ENCODE measurements around the gene CELA3A.
A peak's percentile ranks its signal among the peaks of the same experiment; 100 is the strongest.
"Not testable (repeated sequence)": the region's sequence is repeated elsewhere in the genome, so short reads cannot be mapped to it uniquely, and the experiment has no call there.

Gene CELA3A

DNA sequence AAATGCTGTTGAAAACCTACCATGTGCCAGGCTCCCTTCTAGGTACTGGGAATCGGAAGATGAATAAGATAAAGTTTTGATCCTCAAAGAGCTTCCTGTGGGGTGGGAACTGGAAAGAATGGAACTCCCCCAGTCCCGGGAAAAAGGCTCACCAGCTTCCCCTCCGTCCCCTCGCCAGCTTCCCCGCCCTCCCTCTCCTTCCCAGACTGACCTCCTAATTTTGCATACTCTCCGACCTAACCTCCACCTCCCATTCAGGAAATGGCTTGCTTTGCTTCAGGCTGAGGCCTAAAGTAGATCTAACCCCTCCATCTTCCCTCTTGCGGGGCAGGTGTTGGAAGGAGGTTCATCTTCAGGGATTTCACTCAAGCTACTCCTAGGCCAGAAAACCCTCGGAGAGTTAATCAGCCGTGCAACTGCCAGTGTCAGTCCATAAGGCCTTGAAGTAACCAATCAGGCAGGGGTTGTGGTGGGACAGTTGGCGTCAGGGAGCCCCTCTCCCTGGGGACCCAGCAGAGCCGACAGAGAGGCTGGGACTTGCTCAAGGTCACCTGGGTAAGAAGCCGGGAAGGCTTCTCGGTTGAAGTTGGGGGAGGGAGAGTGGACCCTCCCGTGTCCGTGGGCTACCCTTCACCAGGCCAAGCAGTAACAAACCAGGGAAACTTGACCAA lies 2.7 kb upstream of the CELA3A start:
- not testable (repeated sequence) for H3K9me3 ChIP-seq; H3K4me3 ChIP-seq (ENCODE audit: low read depth in 1 of 2, low read length in 1 of 2); H3K27me3 ChIP-seq; H3K36me3 ChIP-seq; H3K4me1 ChIP-seq (ENCODE audit: control insufficient read depth in 1 of 2, insufficient read depth in 1 of 2, low read depth in 1 of 2, low read length in 1 of 2); H3K27ac ChIP-seq

DNA sequence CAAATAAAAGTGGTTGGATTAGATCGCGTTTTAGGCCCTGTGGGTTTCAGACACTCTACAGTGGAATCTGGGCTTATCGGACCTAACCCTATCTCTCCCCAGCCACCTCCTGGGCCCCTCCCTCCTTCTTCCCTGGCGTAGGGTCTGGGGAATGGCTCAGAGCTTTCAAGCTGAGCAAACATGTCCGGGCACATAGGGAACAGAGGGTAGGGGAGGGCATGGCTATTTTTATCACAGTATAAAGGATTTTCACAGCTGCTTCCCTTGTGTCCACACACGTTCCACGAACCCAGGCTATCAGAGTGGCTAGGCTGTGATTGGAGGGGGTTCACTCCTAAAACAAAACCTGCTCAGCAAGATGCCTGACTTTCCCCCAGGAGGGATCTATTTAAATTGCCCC lies 1.8 kb upstream of the CELA3A start:
- H3K4me3 ChIP-seq (ENCODE audit: low read depth in 1 of 2, low read length in 1 of 2); H3K4me1 ChIP-seq (ENCODE audit: control insufficient read depth in 1 of 2, insufficient read depth in 1 of 2, low read depth in 1 of 2, low read length in 1 of 2); H3K9me3 ChIP-seq; H3K36me3 ChIP-seq; H3K27ac ChIP-seq; H3K27me3 ChIP-seq: not testable (repeated sequence)

DNA sequence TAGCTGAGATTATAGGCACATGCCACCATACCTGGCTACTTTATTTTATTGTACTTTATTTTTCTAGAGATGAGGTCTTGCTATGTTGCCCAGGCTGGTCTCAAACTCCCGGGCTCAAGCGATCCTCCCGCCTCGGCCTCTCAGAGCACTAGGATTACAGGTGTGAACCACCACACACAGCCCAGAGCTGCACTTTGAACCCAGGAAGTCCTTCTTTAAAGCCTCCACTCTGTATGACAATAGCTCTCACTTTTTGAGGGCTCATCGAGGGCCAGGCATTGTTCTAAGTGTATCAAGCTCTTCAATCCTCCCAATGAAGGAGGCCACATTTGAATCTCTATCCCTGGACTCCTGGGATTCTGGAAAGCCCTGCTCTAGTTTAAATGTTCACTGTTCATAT lies 1.0 kb downstream of the CELA3A start:
- H3K27ac ChIP-seq; H3K4me3 ChIP-seq (ENCODE audit: low read depth in 1 of 2, low read length in 1 of 2); H3K36me3 ChIP-seq; H3K4me1 ChIP-seq (ENCODE audit: control insufficient read depth in 1 of 2, insufficient read depth in 1 of 2, low read depth in 1 of 2, low read length in 1 of 2); H3K9me3 ChIP-seq; H3K27me3 ChIP-seq: not testable (repeated sequence)

DNA sequence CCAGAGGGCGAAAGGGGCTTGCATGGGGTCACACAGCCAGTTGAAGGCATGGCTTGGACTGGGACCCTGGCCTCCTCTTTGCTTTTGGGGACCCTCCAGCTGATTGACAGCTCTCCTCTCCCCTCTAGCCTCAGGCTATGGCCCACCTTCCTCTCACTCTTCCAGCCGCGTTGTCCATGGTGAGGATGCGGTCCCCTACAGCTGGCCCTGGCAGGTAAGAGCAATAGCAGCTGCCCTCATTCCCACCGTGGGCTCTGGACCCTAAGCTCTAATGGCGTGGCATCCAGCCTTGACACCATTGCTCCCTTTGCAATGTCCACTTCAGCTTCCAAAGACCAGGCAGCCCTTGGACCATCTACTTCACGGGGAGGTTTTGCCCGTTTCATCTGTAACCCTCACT lies 1.4 kb downstream of the CELA3A start:
- H3K27ac ChIP-seq; H3K9me3 ChIP-seq; H3K36me3 ChIP-seq; H3K4me3 ChIP-seq (ENCODE audit: low read depth in 1 of 2, low read length in 1 of 2); H3K27me3 ChIP-seq; H3K4me1 ChIP-seq (ENCODE audit: control insufficient read depth in 1 of 2, insufficient read depth in 1 of 2, low read depth in 1 of 2, low read length in 1 of 2): not testable (repeated sequence)

DNA sequence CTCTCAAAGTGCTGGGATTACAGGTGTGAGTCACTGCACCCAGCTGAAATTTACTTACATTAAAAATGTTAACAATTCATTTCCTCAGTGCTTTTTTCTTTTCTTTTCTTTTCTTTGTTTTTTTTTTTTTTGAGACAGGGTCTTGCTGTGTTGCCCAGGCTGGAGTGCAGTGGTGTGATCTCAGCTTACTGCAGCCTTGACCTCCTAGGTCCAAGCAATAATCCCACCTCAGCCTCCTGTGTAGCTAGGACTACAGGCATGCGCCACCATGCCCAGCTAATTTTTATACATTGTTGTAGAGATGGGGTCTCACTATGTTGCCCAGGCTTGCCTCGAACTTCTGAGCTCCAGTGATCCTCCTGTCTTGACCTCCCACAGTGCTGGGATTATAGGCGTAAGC lies 2.5 kb downstream of the CELA3A start:
- H3K27me3 ChIP-seq; H3K4me1 ChIP-seq (ENCODE audit: control insufficient read depth in 1 of 2, insufficient read depth in 1 of 2, low read depth in 1 of 2, low read length in 1 of 2); H3K9me3 ChIP-seq; H3K36me3 ChIP-seq; H3K4me3 ChIP-seq (ENCODE audit: low read depth in 1 of 2, low read length in 1 of 2); H3K27ac ChIP-seq: not testable (repeated sequence)

DNA sequence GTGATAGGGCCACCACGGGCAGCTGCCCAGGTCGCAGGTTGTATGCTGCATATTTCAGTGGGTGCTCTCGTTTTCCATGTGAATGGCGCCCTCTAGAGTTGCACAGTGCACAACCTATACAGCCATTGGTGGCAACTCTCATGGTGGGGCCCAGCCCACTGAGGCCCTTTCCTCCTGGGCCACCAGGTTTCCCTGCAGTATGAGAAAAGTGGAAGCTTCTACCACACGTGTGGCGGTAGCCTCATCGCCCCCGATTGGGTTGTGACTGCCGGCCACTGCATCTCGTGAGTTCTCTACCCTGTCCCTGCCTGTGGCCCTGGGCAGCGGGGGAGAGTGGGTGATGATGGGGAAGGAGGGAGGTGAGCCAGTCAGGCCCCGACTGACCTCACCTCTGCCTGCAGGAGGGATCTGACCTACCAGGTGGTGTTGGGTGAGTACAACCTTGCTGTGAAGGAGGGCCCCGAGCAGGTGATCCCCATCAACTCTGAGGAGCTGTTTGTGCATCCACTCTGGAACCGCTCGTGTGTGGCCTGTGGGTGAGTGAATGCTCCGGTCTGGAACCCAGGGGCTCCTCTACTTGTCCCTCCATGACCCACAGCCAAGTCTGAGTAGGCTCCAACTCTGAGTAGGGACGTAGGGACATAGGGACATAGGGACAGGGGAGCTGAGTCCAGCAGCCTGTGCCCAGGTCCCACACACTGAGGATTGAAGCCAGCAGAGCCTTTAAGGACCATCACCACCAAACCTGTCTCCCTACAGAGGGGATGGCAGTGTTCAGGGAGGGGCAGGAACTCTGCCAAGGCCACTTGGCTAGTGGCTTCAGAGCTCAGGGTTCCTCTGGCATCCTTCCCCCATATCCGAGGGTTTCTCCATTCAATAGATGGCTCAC lies 4.0 kb downstream of the CELA3A start:
- not testable (repeated sequence) for H3K9me3 ChIP-seq; H3K27me3 ChIP-seq; H3K4me1 ChIP-seq (ENCODE audit: control insufficient read depth in 1 of 2, insufficient read depth in 1 of 2, low read depth in 1 of 2, low read length in 1 of 2); H3K36me3 ChIP-seq; H3K4me3 ChIP-seq (ENCODE audit: low read depth in 1 of 2, low read length in 1 of 2); H3K27ac ChIP-seq
- TF ChIP-seq, protein P1, sequence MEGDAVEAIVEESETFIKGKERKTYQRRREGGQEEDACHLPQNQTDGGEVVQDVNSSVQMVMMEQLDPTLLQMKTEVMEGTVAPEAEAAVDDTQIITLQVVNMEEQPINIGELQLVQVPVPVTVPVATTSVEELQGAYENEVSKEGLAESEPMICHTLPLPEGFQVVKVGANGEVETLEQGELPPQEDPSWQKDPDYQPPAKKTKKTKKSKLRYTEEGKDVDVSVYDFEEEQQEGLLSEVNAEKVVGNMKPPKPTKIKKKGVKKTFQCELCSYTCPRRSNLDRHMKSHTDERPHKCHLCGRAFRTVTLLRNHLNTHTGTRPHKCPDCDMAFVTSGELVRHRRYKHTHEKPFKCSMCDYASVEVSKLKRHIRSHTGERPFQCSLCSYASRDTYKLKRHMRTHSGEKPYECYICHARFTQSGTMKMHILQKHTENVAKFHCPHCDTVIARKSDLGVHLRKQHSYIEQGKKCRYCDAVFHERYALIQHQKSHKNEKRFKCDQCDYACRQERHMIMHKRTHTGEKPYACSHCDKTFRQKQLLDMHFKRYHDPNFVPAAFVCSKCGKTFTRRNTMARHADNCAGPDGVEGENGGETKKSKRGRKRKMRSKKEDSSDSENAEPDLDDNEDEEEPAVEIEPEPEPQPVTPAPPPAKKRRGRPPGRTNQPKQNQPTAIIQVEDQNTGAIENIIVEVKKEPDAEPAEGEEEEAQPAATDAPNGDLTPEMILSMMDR (IDR thresholded peaks at IDR 0.05) = peak; percentile 33

DNA sequence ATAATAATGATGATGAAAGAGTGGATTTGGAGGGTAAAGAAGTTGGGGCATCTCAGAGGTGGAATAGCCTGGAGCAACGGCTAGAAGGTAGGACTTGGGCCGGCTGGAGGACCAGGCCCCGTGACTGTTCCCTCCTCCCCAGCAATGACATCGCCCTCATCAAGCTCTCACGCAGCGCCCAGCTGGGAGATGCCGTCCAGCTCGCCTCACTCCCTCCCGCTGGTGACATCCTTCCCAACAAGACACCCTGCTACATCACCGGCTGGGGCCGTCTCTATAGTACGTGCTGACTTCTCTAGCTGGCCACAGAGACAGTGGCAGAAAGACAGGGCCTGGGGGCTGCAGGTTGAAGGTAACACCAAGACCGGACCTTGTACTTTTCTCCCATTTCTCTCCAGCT lies 5.3 kb downstream of the CELA3A start:
- not testable (repeated sequence) for H3K36me3 ChIP-seq; H3K27ac ChIP-seq; H3K27me3 ChIP-seq; H3K4me1 ChIP-seq (ENCODE audit: control insufficient read depth in 1 of 2, insufficient read depth in 1 of 2, low read depth in 1 of 2, low read length in 1 of 2); H3K9me3 ChIP-seq; H3K4me3 ChIP-seq (ENCODE audit: low read depth in 1 of 2, low read length in 1 of 2)

DNA sequence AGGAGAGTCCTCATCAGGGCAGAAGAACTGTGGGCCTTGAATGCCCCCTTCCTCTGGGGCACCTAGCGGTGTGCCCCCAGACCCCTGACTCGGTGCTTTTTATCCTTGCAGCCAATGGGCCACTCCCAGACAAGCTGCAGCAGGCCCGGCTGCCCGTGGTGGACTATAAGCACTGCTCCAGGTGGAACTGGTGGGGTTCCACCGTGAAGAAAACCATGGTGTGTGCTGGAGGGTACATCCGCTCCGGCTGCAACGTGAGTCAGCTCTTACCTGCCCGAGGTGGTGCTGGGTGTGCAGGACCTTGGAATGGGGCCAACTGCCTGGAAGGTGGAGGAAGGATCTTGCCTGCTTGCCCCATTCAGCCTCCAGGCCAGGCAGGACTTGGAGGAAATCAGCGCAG lies 5.8 kb downstream of the CELA3A start:
- not testable (repeated sequence) for H3K27ac ChIP-seq; H3K27me3 ChIP-seq; H3K36me3 ChIP-seq; H3K9me3 ChIP-seq; H3K4me3 ChIP-seq (ENCODE audit: low read depth in 1 of 2, low read length in 1 of 2); H3K4me1 ChIP-seq (ENCODE audit: control insufficient read depth in 1 of 2, insufficient read depth in 1 of 2, low read depth in 1 of 2, low read length in 1 of 2)

DNA sequence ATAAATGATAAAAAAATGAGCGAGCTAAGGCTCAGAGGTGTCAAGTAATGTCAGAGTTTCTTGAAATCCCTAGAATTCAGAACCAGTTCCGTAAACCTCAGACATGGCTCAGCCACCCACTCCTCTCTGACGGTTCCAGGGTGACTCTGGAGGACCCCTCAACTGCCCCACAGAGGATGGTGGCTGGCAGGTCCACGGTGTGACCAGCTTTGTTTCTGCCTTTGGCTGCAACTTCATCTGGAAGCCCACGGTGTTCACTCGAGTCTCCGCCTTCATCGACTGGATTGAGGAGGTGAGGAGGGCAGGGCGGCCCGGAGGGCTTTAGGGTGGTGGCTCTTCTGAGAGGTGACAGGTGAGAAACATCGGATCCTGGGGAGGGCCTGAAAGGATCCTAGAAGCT lies 8.1 kb downstream of the CELA3A start:
- H3K4me1 ChIP-seq (ENCODE audit: control insufficient read depth in 1 of 2, insufficient read depth in 1 of 2, low read depth in 1 of 2, low read length in 1 of 2); H3K4me3 ChIP-seq (ENCODE audit: low read depth in 1 of 2, low read length in 1 of 2); H3K27ac ChIP-seq; H3K9me3 ChIP-seq; H3K36me3 ChIP-seq; H3K27me3 ChIP-seq: not testable (repeated sequence)

DNA sequence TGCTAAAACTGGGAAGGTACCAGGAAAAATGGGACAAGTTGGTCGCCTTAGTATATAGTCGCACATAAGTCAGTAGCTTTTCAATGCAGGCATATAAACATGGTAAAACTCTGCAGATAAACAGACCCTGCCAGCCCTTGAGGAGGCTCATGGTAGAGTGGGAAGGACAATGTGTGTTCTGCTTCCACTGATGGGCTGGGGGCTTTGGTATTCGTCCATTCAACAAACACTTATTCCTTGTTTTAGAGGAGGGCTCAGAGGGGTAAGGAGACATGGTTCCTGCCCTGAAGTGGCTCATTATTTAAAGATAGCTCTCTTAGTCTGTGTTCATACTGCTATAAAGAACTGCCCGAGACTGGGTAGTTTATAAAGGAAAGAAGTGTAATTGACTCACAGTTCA lies 11.3 kb downstream of the CELA3A start:
- H3K9me3 ChIP-seq; H3K36me3 ChIP-seq; H3K27me3 ChIP-seq; H3K4me3 ChIP-seq (ENCODE audit: low read depth in 1 of 2, low read length in 1 of 2); H3K27ac ChIP-seq; H3K4me1 ChIP-seq (ENCODE audit: control insufficient read depth in 1 of 2, insufficient read depth in 1 of 2, low read depth in 1 of 2, low read length in 1 of 2): not testable (repeated sequence)

DNA sequence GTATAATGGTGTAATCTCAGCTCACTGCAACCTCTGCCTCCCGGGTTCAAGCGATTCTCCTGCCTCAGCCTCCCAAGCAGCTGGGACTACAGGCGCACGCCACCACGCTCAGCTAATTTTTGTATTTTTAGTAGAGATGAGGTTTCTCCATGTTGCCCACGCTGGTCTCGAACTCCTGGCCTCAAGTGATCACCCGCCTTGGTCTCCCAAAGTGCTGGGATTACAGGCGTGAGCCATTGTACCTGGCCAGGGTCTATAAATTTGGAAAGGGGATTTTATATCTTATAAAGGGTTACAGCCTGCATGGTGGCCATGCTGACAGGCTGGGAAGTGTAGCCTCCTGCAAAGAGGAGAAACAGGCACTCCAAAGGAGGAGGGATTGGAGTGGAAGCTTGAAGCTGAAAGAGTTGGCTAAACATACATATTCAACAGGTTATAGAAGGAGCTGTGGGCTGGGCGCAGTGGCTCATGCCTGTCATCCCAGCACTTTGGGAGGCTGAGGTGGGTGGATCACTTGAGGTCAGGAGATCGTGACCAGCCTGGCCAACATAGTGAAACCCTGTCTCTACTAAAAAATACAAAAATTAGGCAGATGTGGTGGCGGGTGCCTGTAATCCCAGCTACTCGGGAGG lies 13.2 kb downstream of the CELA3A start:
- not testable (repeated sequence) for H3K36me3 ChIP-seq; H3K9me3 ChIP-seq; H3K27ac ChIP-seq; H3K27me3 ChIP-seq; H3K4me3 ChIP-seq (ENCODE audit: low read depth in 1 of 2, low read length in 1 of 2)
- H3K4me1 ChIP-seq (ENCODE audit: control insufficient read depth in 1 of 2, insufficient read depth in 1 of 2, low read depth in 1 of 2, low read length in 1 of 2) = peaks cover 15% of the 10 kb centered on the region in 2 experiments
